HepG2 (cell line): ENCODE measurements around the gene LCE7A.

Source experiments
- CREB1 ChIP-seq, 2 experiments: fragments of 450-650 bp in 1 of 2; IDR thresholded peaks; 2 replicates each; pipeline ENCODE4 v1.6.1; 2016 to 2017; ENCODE audit warnings: control low read depth in 1 of 2, mild to moderate bottlenecking in 1 of 2, missing compliant biosample characterization in 1 of 2, missing genetic modification characterization in 1 of 2
- CTCF ChIP-seq: sonication (generic); formaldehyde crosslinking; IDR thresholded peaks from 2 replicates; pipeline ENCODE4 v1.5.0; 2020; ENCODE audit warnings: mild to moderate bottlenecking, missing genetic modification reagents, moderate library complexity
- JUND ChIP-seq: sonication (generic); formaldehyde crosslinking; IDR thresholded peaks from 2 replicates; pipeline ENCODE4 v1.8.0; 2022; ENCODE audit warnings: mild to moderate bottlenecking, missing genetic modification reagents
- LBX2 ChIP-seq: sonication (generic); formaldehyde crosslinking; IDR thresholded peaks from 2 replicates; pipeline ENCODE4 v1.5.0; 2020; ENCODE audit warnings: missing genetic modification reagents, mild to moderate bottlenecking, borderline replicate concordance
- NFE2L2 ChIP-seq: fragments of 150-350 bp; IDR thresholded peaks from 2 replicates; pipeline ENCODE4 v1.6.1; 2014; ENCODE audit warnings: low read length
- SP1 ChIP-seq, 2 experiments: fragments of 450-650 bp in 1 of 2; sonication (generic) in 1 of 2; formaldehyde crosslinking in 1 of 2; IDR thresholded peaks; 2 replicates each; pipeline versions ENCODE4 v1.4.0 to v1.6.1; 2016 to 2020; ENCODE audit warnings: missing genetic modification reagents in 1 of 2

GRCh38 chr1:152860129-152860528 lies 333 bp downstream of the LCE7A start:
- TF ChIP-seq NFE2L2 = no peak
- TF ChIP-seq LBX2 (CRISPR knock-in tag) = no peak
- TF ChIP-seq JUND (CRISPR knock-in tag) = no peak
- TF ChIP-seq SP1 (IDR thresholded peaks at IDR 0.05) = no peak
- no peak for TF ChIP-seq SP1 (CRISPR knock-in tag; IDR thresholded peaks at IDR 0.05)
- no peak for TF ChIP-seq CTCF (CRISPR knock-in tag)
- TF ChIP-seq CREB1 (IDR thresholded peaks at IDR 0.05) = peak; percentile 54; the same call in 1 of the 2 replicates
- no peak for TF ChIP-seq CREB1 (CRISPR knock-in tag; IDR thresholded peaks at IDR 0.05)
